H1 (cell line): ENCODE results near the gene EXOSC10. TPM values are rescaled to one million over a fixed set of nuclear protein-coding genes. Genes with fewer than 3 reads are reported as not detected.

Experiments
- CTCF ChIA-PET: fragments of 300-600 bp; sonication (Branson Sonifier 250); formaldehyde crosslinking; loops from one replicate; lab custom pipeline; 2021; ENCODE audit not compliant: partially characterized antibody; lab: Charles Lee
- POLR2A ChIA-PET: fragments of 300-600 bp; sonication (Branson Sonifier 250); formaldehyde crosslinking; loops from one replicate; lab custom pipeline; 2021; ENCODE audit warnings: inconsistent platforms; ENCODE audit not compliant: partially characterized antibody; lab: Charles Lee
- DNase-seq, 2 experiments: peaks; one replicate each; pipeline versions ENCODE4 v3.0.0 to v3.0.0-alpha.2; 2010 to 2022; ENCODE audit warnings: low spot score in 2 of 2, low read depth in 1 of 2, mixed read lengths in 1 of 2
- FAIRE-seq: peaks from 2 replicates; lab custom pipeline; 2011; peaks lifted over from hg19 to GRCh38; lab: Jason Lieb, UNC
- H2AFZ ChIP-seq: 2 replicates; pipeline ENCODE4 v1.8.1; 2012; ENCODE audit warnings: low read length, inconsistent platforms
- H2AK5ac ChIP-seq: 2 replicates; pipeline ENCODE4 v1.6.1; 2013; ENCODE audit warnings: low read depth, low read length
- H2BK120ac ChIP-seq: replicated peaks from 2 replicates; pipeline ENCODE3; 2013; ENCODE audit warnings: low read depth, low read length, inconsistent platforms
- H2BK12ac ChIP-seq: 2 replicates; pipeline ENCODE4 v1.6.1; 2013; ENCODE audit warnings: low read depth, low read length
- H2BK15ac ChIP-seq: 2 replicates; pipeline ENCODE4 v1.6.1; 2013; ENCODE audit warnings: low read length
- H2BK20ac ChIP-seq: 2 replicates; pipeline ENCODE4 v1.6.1; 2013; ENCODE audit warnings: low read length
- H2BK5ac ChIP-seq: 2 replicates; pipeline ENCODE4 v1.6.1; 2013; ENCODE audit warnings: low read depth, low read length
- H3K14ac ChIP-seq: 2 replicates; pipeline ENCODE4 v1.6.1; 2013; ENCODE audit warnings: inconsistent platforms; ENCODE audit not compliant: insufficient read length
- H3K18ac ChIP-seq: 2 replicates; pipeline ENCODE4 v1.6.1; 2013; ENCODE audit warnings: low read length; ENCODE audit errors: extremely low read depth
- H3K23ac ChIP-seq: 2 replicates; pipeline ENCODE4 v1.6.1; 2013; ENCODE audit warnings: inconsistent platforms; ENCODE audit not compliant: insufficient read length
- H3K23me2 ChIP-seq: 2 replicates; pipeline ENCODE4 v1.6.1; 2013; ENCODE audit warnings: low read depth, low read length
- H3K27ac ChIP-seq: 2 replicates; pipeline ENCODE4 v1.6.1; 2011; ENCODE audit warnings: low read depth, low read length, inconsistent platforms
- H3K27me3 ChIP-seq, 4 experiments: replicated peaks in 1 of 4; 1 replicate in 1 of 4; 2 replicates in 3 of 4; pipeline versions ENCODE4 v1.6.1 to v1.8.1; 2011 to 2013; ENCODE audit warnings: low read length in 3 of 4, mild to moderate bottlenecking in 3 of 4, inconsistent platforms in 2 of 4, mixed read lengths in 2 of 4, moderate library complexity in 1 of 4; ENCODE audit not compliant: control insufficient read depth in 3 of 4, insufficient read depth in 3 of 4; ENCODE audit errors: extremely low read depth in 1 of 4
- H3K36me3 ChIP-seq, 4 experiments: 2 replicates each; pipeline versions ENCODE4 v1.6.1 to v1.8.1; 2011 to 2013; ENCODE audit warnings: mild to moderate bottlenecking in 4 of 4, low read length in 3 of 4, moderate library complexity in 2 of 4, control low read depth in 1 of 4, inconsistent platforms in 1 of 4; ENCODE audit not compliant: insufficient read depth in 4 of 4, control insufficient read depth in 2 of 4
- H3K4ac ChIP-seq: replicated peaks from 2 replicates; pipeline ENCODE3; 2013; ENCODE audit warnings: low read length, low read depth, mixed read lengths, inconsistent platforms; ENCODE audit not compliant: insufficient read length
- H3K4me1 ChIP-seq, 4 experiments: replicated peaks in 1 of 4; 1 replicate in 1 of 4; 2 replicates in 3 of 4; pipeline versions ENCODE4 v1.6.1 to v1.8.1; 2011 to 2013; ENCODE audit warnings: low read length in 3 of 4, inconsistent platforms in 2 of 4, mixed read lengths in 1 of 4; ENCODE audit not compliant: insufficient read depth in 4 of 4, control insufficient read depth in 3 of 4
- H3K4me2 ChIP-seq, 2 experiments: 2 replicates each; pipeline versions ENCODE4 v1.6.1 to v1.8.1; 2011 to 2013; ENCODE audit warnings: low read depth in 2 of 2, low read length in 2 of 2, control low read depth in 1 of 2, inconsistent platforms in 1 of 2, mild to moderate bottlenecking in 1 of 2; ENCODE audit not compliant: insufficient read depth in 1 of 2
- H3K4me3 ChIP-seq, 4 experiments: fragments of 200-600, 300-600 bp in 1 of 4; sonication (generic), shearing (Covaris generic), sonication (Bioruptor Twin) in 1 of 4; 2 replicates each; pipeline versions ENCODE4 v1.5.1 to v1.8.1; 2011 to 2016; ENCODE audit warnings: low read length in 4 of 4, low read depth in 3 of 4, control low read depth in 2 of 4, inconsistent platforms in 2 of 4, mild to moderate bottlenecking in 2 of 4, mixed read lengths in 1 of 4, moderate library complexity in 1 of 4; ENCODE audit not compliant: insufficient read depth in 2 of 4; ENCODE audit errors: extremely low read depth in 1 of 4
- H3K56ac ChIP-seq: replicated peaks from 2 replicates; pipeline ENCODE3; 2013; ENCODE audit warnings: low read depth, mild to moderate bottlenecking, mixed read lengths, low read length, inconsistent platforms; ENCODE audit not compliant: insufficient read length
- H3K79me1 ChIP-seq: 2 replicates; pipeline ENCODE4 v1.6.1; 2013; ENCODE audit warnings: low read depth, low read length, control low read depth
- H3K79me2 ChIP-seq, 2 experiments: 2 replicates each; pipeline versions ENCODE4 v1.6.1 to v1.8.1; 2012 to 2013; ENCODE audit warnings: low read length in 2 of 2, mild to moderate bottlenecking in 2 of 2, inconsistent platforms in 1 of 2; ENCODE audit not compliant: insufficient read depth in 2 of 2, control insufficient read depth in 1 of 2
- H3K9ac ChIP-seq, 4 experiments: replicated peaks in 1 of 4; 1 replicate in 1 of 4; 2 replicates in 3 of 4; pipeline versions ENCODE4 v1.6.1 to v1.8.1; 2011 to 2013; ENCODE audit warnings: low read depth in 3 of 4, low read length in 3 of 4, control low read depth in 2 of 4, mild to moderate bottlenecking in 2 of 4, moderate library complexity in 2 of 4, inconsistent platforms in 1 of 4; ENCODE audit errors: extremely low read depth in 1 of 4
- H3K9me3 ChIP-seq, 2 experiments: 2 replicates each; pipeline versions ENCODE4 v1.6.1 to v1.8.1; 2012 to 2013; ENCODE audit warnings: mild to moderate bottlenecking in 2 of 2, moderate library complexity in 2 of 2, control low read depth in 1 of 2, inconsistent platforms in 1 of 2, low read depth in 1 of 2, low read length in 1 of 2, mixed read lengths in 1 of 2; ENCODE audit not compliant: insufficient read depth in 2 of 2
- H4K20me1 ChIP-seq, 2 experiments: replicated peaks in 1 of 2; 2 replicates each; pipeline versions ENCODE3 to v1.8.1; 2011 to 2013; ENCODE audit warnings: inconsistent platforms in 2 of 2, low read length in 2 of 2, mild to moderate bottlenecking in 1 of 2; ENCODE audit not compliant: insufficient read depth in 2 of 2, control insufficient read depth in 1 of 2
- H4K5ac ChIP-seq: 2 replicates; pipeline ENCODE4 v1.6.1; 2013; ENCODE audit warnings: low read length, low read depth, mixed read lengths, inconsistent platforms; ENCODE audit not compliant: insufficient read length
- H4K8ac ChIP-seq: 2 replicates; pipeline ENCODE4 v1.8.0; 2013; ENCODE audit warnings: mild to moderate bottlenecking, moderate library complexity, low read length, inconsistent platforms; ENCODE audit not compliant: insufficient read depth; ENCODE audit errors: extremely low read depth
- H4K91ac ChIP-seq: replicated peaks from 2 replicates; pipeline ENCODE3; 2013; ENCODE audit warnings: low read length, mixed read lengths, inconsistent platforms; ENCODE audit not compliant: insufficient read length
- GTF2F1 ChIP-seq: IDR thresholded peaks from 2 replicates; pipeline ENCODE4 v1.6.1; 2012; ENCODE audit warnings: low read depth, low read length, improper control_type of control experiment, borderline replicate concordance
- NANOG ChIP-seq: IDR thresholded peaks from 2 replicates; pipeline ENCODE4 v1.6.1; 2011; ENCODE audit warnings: low read length, low read depth, mild to moderate bottlenecking, inconsistent platforms; ENCODE audit not compliant: insufficient read depth, poor library complexity, severe bottlenecking
- RAD21 ChIP-seq, 2 experiments: IDR thresholded peaks in 1 of 2; conservative IDR thresholded peaks in 1 of 2; 2 replicates each; pipeline ENCODE4 v1.6.1; 2011; ENCODE audit warnings: low read depth in 2 of 2, low read length in 2 of 2, improper control_type of control experiment in 1 of 2, inconsistent platforms in 1 of 2, mild to moderate bottlenecking in 1 of 2, moderate library complexity in 1 of 2
- WGBS, 2 experiments: shearing (Covaris generic) in 1 of 2; methylation state at CpG; one replicate each; pipeline versions ENCODE4 v1.1.6 to v1.1.7; 2013 to 2015; ENCODE audit warnings: low lambda C conversion rate in 2 of 2, mixed read lengths in 2 of 2, inconsistent platforms in 1 of 2, low coverage in 1 of 2, missing lambda C conversion rate in 1 of 2; ENCODE audit not compliant: insufficient replicate concordance in 2 of 2, insufficient coverage in 1 of 2, insufficient read length in 1 of 2; ENCODE audit errors: extremely low coverage in 1 of 2, missing lambda C conversion rate in 1 of 2; 5-methylcytosine and 5-hydroxymethylcytosine counted together
- polyA plus RNA-seq, 7 experiments: library from polyadenylated mRNA; depleted of rRNA in 3 of 7; stranded (reverse) in 5 of 7; unstranded in 2 of 7; fragments of >200 nt in 5 of 7; fragments of 200-250 nt in 2 of 7; gene quantifications; 1 replicate in 5 of 7; 2 replicates in 1 of 7; 4 replicates in 1 of 7; pipeline versions ENCODE4 v1.2.1 to v1.2.3, GENCODE V29; 2011 to 2013; ENCODE audit warnings: missing spikeins in 2 of 7, mixed read lengths in 2 of 7
- total RNA-seq: library from RNA; stranded (reverse); fragmentation: NEBNext Ultra II Directional; extraction: Animal tissue kit (Norgen Biotek cat#: 25700); gene quantifications from 2 replicates; pipeline ENCODE4 v1.2.1, GENCODE V29; 2021

EXOSC10 gene
- total and polyA plus RNA-seq, 2 of the 8 experiments (the other 6 are each of a cell fraction or from before 2014, with no cell fraction given): 57.9 to 86.1 TPM

- Histone ChIP-seq H3K79me1 (no peaks in the 10 kb centered on the region), H3K36me3 (peaks cover 15 to 55% (median 41%) of the 10 kb centered on the region in 4 experiments; a peak in 7 of 8 replicates), H3K79me2 (no peaks in the 10 kb centered on the region), H3K56ac (no peak overlapping the region), H4K91ac (no peak overlapping the region), H3K4me1 (no peaks in the 10 kb centered on the region), H3K4me2 (no peak overlapping the region), H3K9ac (no peak overlapping the region), H2BK15ac (no peak overlapping the region), H4K20me1 (peaks cover 0 to 1% of the 10 kb centered on the region in 2 experiments), H3K4ac (no peak overlapping the region), H3K14ac (no peak overlapping the region), H3K4me3 (no peak overlapping the region), H4K5ac (no peak overlapping the region), H2BK12ac (no peak overlapping the region), H4K8ac (no peak overlapping the region), H2BK120ac (no peak overlapping the region), H3K27me3 (no peaks in the 10 kb centered on the region), H2AFZ (no peak overlapping the region), H3K18ac (no peak overlapping the region), H2BK20ac (no peak overlapping the region), H3K27ac (no peak overlapping the region), H2AK5ac (no peak overlapping the region), H3K23me2 (no peaks in the 10 kb centered on the region; the same call in 1 of the 2 replicates), H3K9me3 (no peaks in the 10 kb centered on the region), H3K23ac (no peak overlapping the region), H2BK5ac (no peak overlapping the region)
- FAIRE-seq (no peak), DNase-seq (no peak)
- POLR2A ChIA-PET: interaction anchor here (1.0 kb wide), 1 partner anchor 114 kb away, joined by 3 read pairs; no protein-coding TSS in a partner anchor
- 88% methylated on average over 12 of the region's 12 CpGs; no CpG with 5 or more reads in 1 of the 2 experiments for WGBS, 2 experiments
- CTCF ChIA-PET: interaction anchor here (0.8 to 2.0 kb wide), 3 partner anchors 11 to 107 kb away, joined by 3 to 10 read pairs (median 4); no protein-coding TSS in a partner anchor
- TF ChIP-seq NANOG (no peak), GTF2F1 (no peak), RAD21 (IDR thresholded peaks at IDR 0.05 in 1 of 2, conservative IDR thresholded peaks at IDR 0.05 in 1 of 2; ENCODE audit: low read depth in 2 of 2, low read length in 2 of 2) (no peak)
Measured at GRCh38 chr1:11144570-11145256, 45.0 kb upstream of the EXOSC10 start.
